Activated naive CD8-positive, alpha-beta T cell treated with anti-CD3 and anti-CD28 coated beads, Interleukin-2, amount 50 U/mL, for 24 hours (primary cell): Measurements from ENCODE around the gene ZNRD2.
"Not testable (repeated sequence)": the region's sequence is repeated elsewhere in the genome, so short reads cannot be mapped to it uniquely, and the experiment has no call there.

Experiments
- ATAC-seq: fragments of 150-1000 bp; cut with Tn5 transposase; one replicate; pipeline ENCODE4 v1.10.0; 2021
- DNase-seq: peaks from one replicate; pipeline ENCODE4 v3.0.0; 2021
- H3K27ac Mint-ChIP-seq: one replicate; pipeline ENCODE4 v1.8.0; 2021; ENCODE audit warnings: mild to moderate bottlenecking, mixed read lengths
- H3K27me3 Mint-ChIP-seq: one replicate; pipeline ENCODE4 v1.8.0; 2021; ENCODE audit warnings: mixed read lengths
- H3K36me3 Mint-ChIP-seq: one replicate; pipeline ENCODE4 v1.8.0; 2021; ENCODE audit warnings: low read depth, mixed read lengths
- H3K4me1 Mint-ChIP-seq: one replicate; pipeline ENCODE4 v1.8.0; 2021; ENCODE audit warnings: mixed read lengths
- H3K4me3 Mint-ChIP-seq: one replicate; pipeline ENCODE4 v1.8.0; 2021; ENCODE audit warnings: mild to moderate bottlenecking, moderate library complexity, mixed read lengths
- H3K9me3 Mint-ChIP-seq: one replicate; pipeline ENCODE4 v1.8.0; 2021; ENCODE audit warnings: mixed read lengths

ZNRD2 gene

DNA sequence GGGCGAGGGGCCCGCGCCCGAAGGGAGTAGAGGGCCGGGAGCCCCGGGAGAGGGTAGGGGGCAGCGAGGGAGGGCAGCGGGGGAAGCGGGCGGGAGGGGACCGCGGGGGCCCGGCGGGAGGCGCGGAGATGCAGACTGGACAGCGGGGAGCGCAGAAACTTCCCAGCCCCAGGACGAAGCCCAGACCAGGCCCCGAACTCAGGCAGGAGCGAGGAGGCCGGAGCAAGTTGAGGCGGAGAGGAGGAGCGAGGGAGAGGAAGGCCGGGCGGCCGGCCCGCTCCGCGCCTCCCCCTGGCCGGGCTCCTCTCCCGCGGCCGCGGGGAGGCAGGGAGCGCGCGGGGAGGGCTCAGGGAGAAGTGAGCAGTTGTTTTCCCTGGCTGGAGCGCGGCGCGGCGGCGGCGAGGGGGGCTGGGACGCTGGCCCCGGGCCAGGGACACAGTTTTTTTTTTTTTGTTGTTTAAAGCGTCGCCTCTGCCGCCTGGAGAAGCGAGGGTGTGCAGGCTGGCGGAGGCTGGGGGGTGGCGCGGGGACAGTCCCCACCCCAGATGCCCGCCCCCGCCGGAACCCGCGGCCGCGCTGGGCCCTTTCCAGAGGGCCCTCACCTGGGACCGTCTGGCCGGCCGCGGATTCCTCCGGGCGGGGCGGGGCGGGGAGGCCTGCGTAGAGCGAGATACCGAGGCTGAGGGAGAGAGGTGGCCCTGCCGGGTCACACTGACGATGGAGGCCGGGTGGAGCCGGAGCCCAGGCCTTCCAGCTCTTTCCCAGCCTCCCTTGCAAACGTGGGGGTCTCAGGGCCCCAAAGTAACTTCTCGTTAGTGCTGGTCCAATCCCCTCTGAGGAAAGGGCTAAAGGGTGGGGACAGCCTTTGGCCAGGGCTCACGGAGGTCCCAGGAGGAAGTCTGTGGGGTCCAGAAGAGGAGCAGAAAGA is 12.0 kb upstream of the ZNRD2 start, which contains the start of gene LTBP3:
LTBP3 (minus strand) TSS at position 358 of the 928 bp plus-strand sequence. CDS start 400 bp downstream, outside the sequence.
- Mint-ChIP-seq H3K36me3 (no peaks in the 10 kb centered on the region), H3K9me3 (no peaks in the 10 kb centered on the region), H3K4me3 (peak within 1 kb of the TSS; percentile 78), H3K27me3 (no peaks in the 10 kb centered on the region), H3K4me1 (peaks cover 63% of the 10 kb centered on the region), H3K27ac (peak within 1 kb of the TSS; percentile 86)
- no peak for DNase-seq
- peak; percentile 16 for ATAC-seq

DNA sequence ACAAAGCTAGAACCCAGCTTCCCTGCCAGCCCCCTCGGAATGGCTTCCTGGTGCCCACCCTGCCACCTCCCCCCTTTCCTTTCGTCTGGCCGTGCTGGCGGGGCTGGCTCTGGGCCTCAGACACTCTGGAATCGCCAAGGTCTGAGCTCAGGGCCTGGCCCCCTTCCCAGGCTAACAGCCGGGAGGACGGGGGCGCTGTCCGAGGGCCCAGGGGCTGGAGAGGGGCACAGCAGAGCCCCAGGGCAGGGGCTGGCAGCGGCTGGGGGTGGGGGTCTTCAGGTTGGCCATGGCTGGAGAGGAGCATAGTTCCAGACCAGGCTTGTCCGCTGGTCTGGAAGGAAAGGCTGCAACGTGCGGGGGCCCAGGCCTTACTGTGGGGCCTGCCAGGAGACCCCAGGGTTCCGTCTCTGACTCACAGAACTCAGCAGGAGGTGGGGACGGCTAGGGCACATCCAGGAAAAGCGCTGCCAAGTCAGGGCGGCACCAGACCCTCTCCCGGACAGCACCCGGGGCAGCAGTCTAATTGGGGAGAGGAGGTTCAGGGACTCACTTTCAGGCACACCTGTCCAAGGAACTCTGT is 11.3 kb upstream of the ZNRD2 start:
- H3K27me3 Mint-ChIP-seq: no peaks in the 10 kb centered on the region
- H3K27ac Mint-ChIP-seq: peak overlapping the region; percentile 67
- no peaks in the 10 kb centered on the region for H3K36me3 Mint-ChIP-seq
- peak overlapping the region; percentile 51 for H3K4me3 Mint-ChIP-seq
- DNase-seq (no peak), ATAC-seq (no peak)
- H3K4me1 Mint-ChIP-seq: peaks cover 66% of the 10 kb centered on the region
- H3K9me3 Mint-ChIP-seq: no peaks in the 10 kb centered on the region

DNA sequence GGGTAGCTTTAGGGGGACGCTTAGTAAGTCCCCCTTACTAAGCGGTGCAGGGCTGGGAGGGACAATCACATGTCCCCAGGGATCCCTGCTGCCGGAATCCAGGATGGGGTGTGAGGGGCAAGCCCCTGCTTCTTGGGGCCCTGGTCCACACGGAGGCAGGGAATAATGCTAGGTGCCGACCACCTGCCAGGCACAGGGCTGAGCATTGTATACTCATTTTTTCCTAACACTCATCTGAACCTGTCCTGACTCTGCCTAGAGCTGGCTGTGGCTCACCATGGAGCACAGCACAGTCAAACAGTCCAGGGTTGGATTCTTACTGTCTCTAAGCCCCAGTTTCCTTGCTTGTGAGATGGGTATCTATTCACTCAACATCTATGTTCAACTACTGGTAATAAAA is 10.7 kb upstream of the ZNRD2 start:
- Mint-ChIP-seq H3K4me3 (no peak overlapping the region), H3K27me3 (no peaks in the 10 kb centered on the region), H3K4me1 (peaks cover 62% of the 10 kb centered on the region), H3K36me3 (no peaks in the 10 kb centered on the region), H3K9me3 (no peaks in the 10 kb centered on the region), H3K27ac (peak overlapping the region; percentile 67)
- peak; percentile 81 for ATAC-seq
- DNase-seq: no peak

DNA sequence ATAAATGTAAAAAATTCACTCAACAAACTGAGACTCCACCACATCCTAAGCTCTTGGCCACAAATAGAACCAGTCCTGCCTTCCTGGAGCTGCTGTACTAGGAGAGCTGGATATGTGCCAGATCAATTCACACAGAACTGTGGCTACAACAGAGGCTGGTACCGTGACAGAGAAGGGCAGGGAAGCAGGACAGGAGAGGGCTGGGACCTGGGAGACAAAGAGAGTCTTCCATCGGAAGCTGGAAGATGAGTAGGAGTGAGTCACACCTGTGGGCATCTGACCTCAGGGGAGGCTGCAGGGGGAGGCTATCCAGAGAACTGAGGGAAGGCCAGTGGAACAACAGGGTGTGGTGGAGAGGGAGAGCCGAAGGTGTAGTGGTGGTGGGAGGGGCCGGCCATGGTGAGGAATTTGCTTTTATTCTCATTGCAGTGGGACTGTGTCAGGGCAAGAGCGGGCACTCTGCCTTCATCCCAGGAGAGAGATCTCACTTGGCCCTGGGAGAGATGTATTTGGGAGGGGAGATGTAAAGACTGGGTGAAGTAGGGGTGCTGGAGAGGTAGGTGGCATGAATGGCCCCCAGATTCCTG is 10.2 kb upstream of the ZNRD2 start:
- ATAC-seq (peak; percentile 17), DNase-seq (no peak)
- no peak overlapping the region for H3K4me3 Mint-ChIP-seq

GRCh38 chr11:65560555-65561418 is 9.5 kb upstream of the ZNRD2 start:
- no peaks in the 10 kb centered on the region for H3K9me3 Mint-ChIP-seq
- H3K4me1 Mint-ChIP-seq: peaks cover 60% of the 10 kb centered on the region
- peak overlapping the region; percentile 67 for H3K27ac Mint-ChIP-seq
- no peaks in the 10 kb centered on the region for H3K36me3 Mint-ChIP-seq
- DNase-seq (no peak), ATAC-seq (no peak)
- H3K4me3 Mint-ChIP-seq: no peak overlapping the region
- no peaks in the 10 kb centered on the region for H3K27me3 Mint-ChIP-seq

More for the DNA sequence above, 10.2 kb upstream of the ZNRD2 start:
- no peaks in the 10 kb centered on the region for H3K27me3 Mint-ChIP-seq
- no peaks in the 10 kb centered on the region for H3K36me3 Mint-ChIP-seq
- H3K9me3 Mint-ChIP-seq: no peaks in the 10 kb centered on the region
- peak overlapping the region; percentile 67 for H3K27ac Mint-ChIP-seq
- peaks cover 60% of the 10 kb centered on the region for H3K4me1 Mint-ChIP-seq

GRCh38 chr11:65562020-65562419 is 8.3 kb upstream of the ZNRD2 start:
- no peaks in the 10 kb centered on the region for H3K9me3 Mint-ChIP-seq
- no peaks in the 10 kb centered on the region for H3K27me3 Mint-ChIP-seq
- ATAC-seq: no peak
- H3K36me3 Mint-ChIP-seq: no peaks in the 10 kb centered on the region
- no peak overlapping the region for H3K4me3 Mint-ChIP-seq
- DNase-seq: no peak
- no peak overlapping the region for H3K27ac Mint-ChIP-seq
- H3K4me1 Mint-ChIP-seq: peaks cover 63% of the 10 kb centered on the region

GRCh38 chr11:65562788-65563187 is 7.5 kb upstream of the ZNRD2 start:
- no peak for DNase-seq
- no peaks in the 10 kb centered on the region for H3K36me3 Mint-ChIP-seq
- no peak overlapping the region for H3K4me3 Mint-ChIP-seq
- ATAC-seq: no peak
- H3K9me3 Mint-ChIP-seq: no peaks in the 10 kb centered on the region
- no peaks in the 10 kb centered on the region for H3K27me3 Mint-ChIP-seq
- H3K27ac Mint-ChIP-seq: no peak overlapping the region
- H3K4me1 Mint-ChIP-seq: peaks cover 59% of the 10 kb centered on the region

DNA sequence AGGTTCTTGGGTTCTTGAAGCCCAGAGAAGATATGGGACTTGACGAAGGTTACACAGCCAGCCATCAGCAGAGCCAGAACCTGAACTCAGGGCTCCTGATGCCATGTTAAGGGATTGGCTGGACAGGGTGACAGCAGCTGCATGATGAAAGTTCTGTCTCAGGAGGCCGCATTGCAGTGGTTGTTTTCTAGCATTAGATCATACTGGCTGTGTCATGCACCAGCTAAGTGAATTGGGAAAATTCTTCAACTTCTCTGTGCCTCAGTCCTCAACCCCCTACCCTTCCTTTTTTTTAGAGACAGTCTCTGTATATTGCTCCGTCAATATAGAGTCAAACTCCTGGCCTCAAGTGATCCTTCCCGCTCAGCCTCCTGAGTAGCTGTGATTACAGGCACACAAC is 6.7 kb upstream of the ZNRD2 start:
- H3K27ac Mint-ChIP-seq: peak overlapping the region; percentile 49
- H3K4me3 Mint-ChIP-seq: no peak overlapping the region
- no peaks in the 10 kb centered on the region for H3K9me3 Mint-ChIP-seq
- peaks cover 65% of the 10 kb centered on the region for H3K4me1 Mint-ChIP-seq
- ATAC-seq (no peak), DNase-seq (no peak)
- H3K36me3 Mint-ChIP-seq: peaks cover 3% of the 10 kb centered on the region
- H3K27me3 Mint-ChIP-seq: no peaks in the 10 kb centered on the region

DNA sequence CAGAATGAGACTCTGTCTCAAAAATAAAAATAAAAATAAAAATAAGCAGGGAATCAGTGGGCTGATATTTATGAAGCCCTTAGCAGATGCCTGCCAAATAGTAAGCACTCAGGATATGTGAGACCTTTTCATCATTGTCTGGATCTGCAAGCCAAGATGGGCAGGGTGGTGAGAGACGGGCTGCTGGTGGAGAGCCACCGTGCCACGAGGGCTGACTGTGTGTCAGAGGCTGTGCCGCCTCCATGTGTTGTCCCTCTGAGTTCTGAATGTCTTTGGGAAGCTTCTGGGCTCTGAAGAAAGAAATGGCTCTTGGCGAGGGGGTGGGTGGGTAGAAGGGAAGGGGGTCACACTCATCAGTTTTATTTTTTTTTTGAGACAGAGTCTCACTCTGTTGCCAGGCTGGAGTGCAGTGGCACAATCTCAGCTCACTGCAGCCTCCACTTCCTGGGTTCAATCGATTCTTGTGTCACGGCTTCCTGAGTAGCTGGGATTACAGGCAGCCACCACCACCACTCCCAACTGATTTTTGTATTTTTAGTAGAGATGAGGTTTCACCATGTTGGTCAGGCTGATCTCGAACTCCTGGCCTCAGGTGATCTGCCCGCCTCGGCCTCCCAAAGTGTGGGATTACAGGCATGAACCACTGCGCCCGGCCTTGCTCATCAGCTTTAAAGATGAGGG is 5.3 kb upstream of the ZNRD2 start:
- H3K9me3 Mint-ChIP-seq, H3K36me3 Mint-ChIP-seq, DNase-seq, H3K27me3 Mint-ChIP-seq, ATAC-seq: not testable (repeated sequence)
- Mint-ChIP-seq H3K27ac (peak overlapping the region; percentile 91), H3K4me1 (peaks cover 63% of the 10 kb centered on the region), H3K4me3 (peak overlapping the region; percentile 50)

DNA sequence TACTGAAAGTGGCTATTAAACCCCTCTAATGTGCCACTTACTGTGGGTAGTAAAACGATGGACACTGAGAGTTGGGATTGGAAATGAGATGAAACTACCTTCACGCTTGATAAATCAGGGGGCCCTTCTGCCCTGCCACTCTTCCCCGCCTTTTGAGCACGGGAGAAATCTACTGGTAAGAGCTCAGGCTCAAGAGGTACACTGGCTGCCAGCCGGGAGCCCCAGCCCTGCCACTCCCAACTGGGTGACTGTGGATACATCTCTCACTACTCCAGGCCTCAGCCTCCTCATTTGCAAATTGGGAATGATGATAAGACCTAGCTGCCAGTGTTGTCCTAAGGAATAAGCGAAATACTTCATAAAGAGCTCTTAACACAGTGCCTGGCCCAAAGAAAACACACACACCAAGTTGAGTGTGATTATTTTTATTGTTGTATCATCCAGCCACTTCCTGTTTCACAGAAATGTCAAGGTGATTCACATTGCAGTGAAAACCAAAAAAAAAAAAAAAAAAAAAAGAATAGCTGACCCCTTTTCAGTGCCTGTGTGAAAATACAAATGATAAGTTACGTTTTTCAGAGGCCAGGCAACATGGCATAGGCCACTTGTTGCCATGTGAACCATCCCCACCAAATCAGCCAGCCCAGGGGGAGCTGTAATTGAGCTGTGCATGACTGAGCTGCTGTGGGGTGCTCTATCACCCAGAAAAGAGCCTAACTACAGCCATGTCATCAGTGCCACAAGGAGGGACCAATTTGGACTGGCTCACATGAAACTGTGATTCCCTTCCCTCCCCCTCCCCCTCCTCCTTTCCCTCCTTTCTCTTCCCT is 4.4 kb upstream of the ZNRD2 start:
- no peaks in the 10 kb centered on the region for H3K9me3 Mint-ChIP-seq
- peak; percentile 5 for ATAC-seq
- peaks cover 11% of the 10 kb centered on the region for H3K36me3 Mint-ChIP-seq

DNA sequence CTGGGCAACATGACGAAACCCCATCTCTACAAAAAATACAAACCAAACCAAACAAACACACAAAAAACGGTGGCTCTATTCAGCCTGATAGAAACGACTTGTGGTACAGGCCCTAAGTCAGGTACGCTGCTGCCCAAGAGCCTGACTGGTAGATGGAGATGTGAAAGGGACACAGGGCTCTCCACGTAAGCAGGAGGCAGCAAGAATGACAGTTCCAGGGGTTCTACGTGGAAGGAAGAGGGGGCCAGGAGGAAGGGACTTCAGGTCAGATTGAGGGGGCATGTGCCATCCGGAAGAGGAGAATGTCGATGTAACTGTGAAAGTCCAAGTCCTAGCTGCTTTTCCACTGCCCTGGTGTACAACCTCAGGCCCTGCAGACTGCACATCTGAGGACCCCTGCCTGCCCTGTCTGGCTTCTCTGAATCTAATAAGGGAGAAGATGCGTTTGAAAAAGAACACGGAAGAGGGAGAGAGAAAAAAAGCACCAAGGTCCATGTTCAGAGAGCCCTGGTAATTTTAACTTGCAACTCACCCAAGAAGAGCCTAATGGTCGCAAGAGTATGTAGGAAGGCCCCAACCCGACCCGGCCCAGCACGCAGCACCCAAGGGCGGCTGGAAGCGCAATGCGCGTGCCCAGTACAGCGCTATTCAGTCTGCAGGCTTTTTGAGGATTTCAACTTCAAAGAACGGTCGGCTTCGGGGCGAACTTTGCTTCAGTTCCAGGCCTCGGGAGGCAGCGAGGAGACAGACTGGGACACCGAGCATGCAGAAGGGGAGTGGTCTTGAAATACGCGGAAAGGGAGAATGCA is 909 bp upstream of the ZNRD2 start:
- Mint-ChIP-seq H3K36me3 (peaks cover 20% of the 10 kb centered on the region), H3K27me3 (no peaks in the 10 kb centered on the region)
- peak; percentile 8 for ATAC-seq

More for the DNA sequence above, 4.4 kb upstream of the ZNRD2 start:
- H3K27me3 Mint-ChIP-seq: no peaks in the 10 kb centered on the region
- H3K27ac Mint-ChIP-seq: peak overlapping the region; percentile 91
- H3K4me1 Mint-ChIP-seq: peaks cover 58% of the 10 kb centered on the region
- peak overlapping the region; percentile 50 for H3K4me3 Mint-ChIP-seq
- no peak for DNase-seq

DNA sequence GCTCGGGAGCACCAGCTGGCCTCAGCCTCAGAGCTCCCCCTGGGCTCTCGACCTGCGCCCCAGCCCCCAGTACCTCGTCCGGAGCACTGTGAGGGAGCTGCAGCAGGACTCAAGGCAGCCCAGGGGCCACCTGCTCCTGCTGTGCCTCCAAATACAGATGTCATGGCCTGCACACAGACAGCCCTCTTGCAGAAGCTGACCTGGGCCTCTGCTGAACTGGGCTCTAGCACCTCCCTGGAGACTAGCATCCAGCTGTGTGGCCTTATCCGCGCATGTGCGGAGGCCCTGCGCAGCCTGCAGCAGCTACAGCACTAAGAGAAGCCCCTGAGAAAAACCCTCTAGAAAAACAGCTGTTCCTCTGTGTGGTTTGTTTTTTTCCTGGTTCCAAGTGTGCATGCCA is 1.1 kb downstream of the ZNRD2 start:
- Mint-ChIP-seq H3K4me1 (peaks cover 63% of the 10 kb centered on the region), H3K27me3 (no peaks in the 10 kb centered on the region), H3K9me3 (no peaks in the 10 kb centered on the region), H3K36me3 (peaks cover 20% of the 10 kb centered on the region), H3K27ac (peak overlapping the region; percentile 93), H3K4me3 (peak overlapping the region; percentile 99)
- no peak for DNase-seq
- ATAC-seq: no peak

More for the DNA sequence above, 909 bp upstream of the ZNRD2 start:
- Mint-ChIP-seq H3K27ac (peak overlapping the region; percentile 93), H3K4me3 (peak overlapping the region; percentile 99), H3K9me3 (no peaks in the 10 kb centered on the region), H3K4me1 (peaks cover 68% of the 10 kb centered on the region)
- no peak for DNase-seq
